Thyroid gland (tissue), 4 donors: Measurements from ENCODE around the gene UFSP2. TPM values are rescaled to one million over a fixed set of nuclear protein-coding genes. Genes with fewer than 3 reads are reported as not detected.

Source experiments
- DNase-seq, 2 donors: peaks; one replicate each; pipeline ENCODE4 v3.0.0-alpha.2; 2019
- H3K27ac ChIP-seq, 3 donors: fragments of 200-600 bp; sonication (generic); 1 replicate in 2 of 3; 2 replicates in 1 of 3; pipeline ENCODE4 v1.5.1; 2016 to 2019; ENCODE audit warnings: mild to moderate bottlenecking in 1 of 3, moderate library complexity in 1 of 3
- H3K27me3 ChIP-seq: fragments of 200-600 bp; sonication (generic); one replicate; pipeline ENCODE4 v1.5.1; 2019
- H3K36me3 ChIP-seq, 2 donors: fragments of 200-600 bp; sonication (generic); one replicate each; pipeline ENCODE4 v1.5.1; 2016 to 2019
- H3K4me1 ChIP-seq, 2 donors: fragments of 200-600 bp; sonication (generic); one replicate each; pipeline ENCODE4 v1.5.1; 2017 to 2019
- H3K4me3 ChIP-seq, 3 donors: fragments of 200-600 bp; sonication (generic); replicated peaks in 1 of 3; 1 replicate in 2 of 3; 2 replicates in 1 of 3; pipeline ENCODE4 v1.5.1; 2016; ENCODE audit warnings: mild to moderate bottlenecking in 1 of 3
- H3K9me3 ChIP-seq: fragments of 200-600 bp; sonication (generic); one replicate; pipeline ENCODE4 v1.5.1; 2017
- CTCF ChIP-seq, 6 experiments: fragments of 200-600 bp in 3 of 6; fragments of 450-650 bp in 3 of 6; sonication (generic) in 3 of 6; IDR thresholded peaks; one replicate each; pipeline ENCODE4 v1.5.1; 2016 to 2019; ENCODE audit warnings: antibody characterized with exemption in 6 of 6, mild to moderate bottlenecking in 2 of 6, inconsistent platforms in 1 of 6, moderate library complexity in 1 of 6
- POLR2A ChIP-seq, 2 donors: fragments of 450-650 bp; IDR thresholded peaks; one replicate each; pipeline ENCODE4 v1.6.1; 2017; ENCODE audit warnings: antibody characterized with exemption in 2 of 2, mild to moderate bottlenecking in 2 of 2, moderate library complexity in 1 of 2
- whole genome bisulfite sequencing, 2 donors: methylation state at CpG; one replicate each; pipeline ENCODE4 v1.1.5; 2017; 5-methylcytosine and 5-hydroxymethylcytosine counted together
- intact Hi-C: fragments of 100-400 bp; cut with DNase I; formaldehyde crosslinking; loops from one replicate; pipeline ENCODE4 v1.15.1; 2023
- total RNA-seq, 4 donors: library from RNA; depleted of rRNA; stranded (reverse); fragments of >200 nt; gene quantifications; one replicate each; pipeline ENCODE4 v1.2.3, GENCODE V29; 2016

The UFSP2 gene
- total RNA-seq, 4 donors from 2014 or later = 44.1 to 59.5 (median 53.4) TPM

- DNase-seq = no peak
- no peaks in the 10 kb centered on the region for H3K36me3 ChIP-seq
- H3K27ac ChIP-seq = peak overlapping the region in 1 of 3 donors; percentile 84
- H3K4me3 ChIP-seq = no peak overlapping the region
- H3K4me1 ChIP-seq = peaks cover 22 to 31% of the 10 kb centered on the region in 2 donors
- intact Hi-C loops = loop anchor here (10.0 kb wide), 1 partner anchor 78 kb away; no protein-coding TSS in a partner anchor
- no peaks in the 10 kb centered on the region for H3K9me3 ChIP-seq
- no peaks in the 10 kb centered on the region for H3K27me3 ChIP-seq
- TF ChIP-seq CTCF (IDR thresholded peaks at IDR 0.05) = no peak
- TF ChIP-seq POLR2A (IDR thresholded peaks at IDR 0.05) = no peak
Observed at GRCh38 chr4:185382754-185383153, 43.0 kb downstream of the UFSP2 start.

- no peaks in the 10 kb centered on the region for H3K36me3 ChIP-seq
- TF ChIP-seq CTCF (IDR thresholded peaks at IDR 0.05) = no peak
- TF ChIP-seq POLR2A (IDR thresholded peaks at IDR 0.05) = no peak
- intact Hi-C loops = loop anchor here (10.0 kb wide), 1 partner anchor 77 kb away; no protein-coding TSS in a partner anchor
- 41 to 51% methylated on average over 4 of the region's 4 CpGs for WGBS, 2 donors
- H3K4me3 ChIP-seq = no peak overlapping the region
- H3K27me3 ChIP-seq = no peaks in the 10 kb centered on the region
- peak overlapping the region; percentile 42 to 62 (median 60) for H3K27ac ChIP-seq
- no peak for DNase-seq
- H3K9me3 ChIP-seq = no peaks in the 10 kb centered on the region
- H3K4me1 ChIP-seq = peaks cover 22 to 31% of the 10 kb centered on the region in 2 donors
Observed at GRCh38 chr4:185381288-185382196, 44.2 kb downstream of the UFSP2 start.

GRCh38 chr4:185380320-185380719 lies 45.4 kb downstream of the UFSP2 start:
- H3K4me3 ChIP-seq = no peak overlapping the region
- TF ChIP-seq POLR2A (IDR thresholded peaks at IDR 0.05) = no peak
- no peak for TF ChIP-seq CTCF (IDR thresholded peaks at IDR 0.05)
- intact Hi-C loops = loop anchor here (10.0 kb wide), 1 partner anchor 76 kb away; no protein-coding TSS in a partner anchor
- no peaks in the 10 kb centered on the region for H3K36me3 ChIP-seq
- H3K4me1 ChIP-seq = peaks cover 19 to 31% of the 10 kb centered on the region in 2 donors
- DNase-seq = no peak
- no peak overlapping the region for H3K27ac ChIP-seq
- H3K27me3 ChIP-seq = no peaks in the 10 kb centered on the region
- 86 to 90% methylated on average over 1 of the region's 1 CpG for WGBS, 2 donors
- no peaks in the 10 kb centered on the region for H3K9me3 ChIP-seq

- intact Hi-C loops = loop anchor here (10.0 kb wide), 1 partner anchor 75 kb away; no protein-coding TSS in a partner anchor
- Histone ChIP-seq H3K9me3 (no peaks in the 10 kb centered on the region), H3K27ac (no peak overlapping the region), H3K27me3 (no peaks in the 10 kb centered on the region), H3K4me1 (peaks cover 17 to 35% of the 10 kb centered on the region in 2 donors), H3K36me3 (no peaks in the 10 kb centered on the region), H3K4me3 (no peak overlapping the region)
- TF ChIP-seq POLR2A (IDR thresholded peaks at IDR 0.05) (no peak), CTCF (IDR thresholded peaks at IDR 0.05) (no peak)
- DNase-seq = no peak
- WGBS, 2 donors = 95 to 96% methylated on average over 13 of the region's 13 CpGs
Observed at GRCh38 chr4:185379326-185380295, 46.2 kb downstream of the UFSP2 start.
